Activated T-cell treated with anti-CD3 and anti-CD28 coated beads, Interleukin-2, amount 50 U/mL, for 24 hours (primary cell): Measurements from ENCODE around the gene MAN1A1.

Source experiments
- DNase-seq: peaks from one replicate; pipeline ENCODE4 v3.0.0-alpha.2; 2020
- H3K27ac Mint-ChIP-seq: 2 replicates; pipeline ENCODE4 v1.8.0; 2020; ENCODE audit warnings: mild to moderate bottlenecking, mixed read lengths
- H3K27me3 Mint-ChIP-seq: 2 replicates; pipeline ENCODE4 v1.8.0; 2020; ENCODE audit warnings: mixed read lengths
- H3K36me3 Mint-ChIP-seq: 2 replicates; pipeline ENCODE4 v1.8.0; 2020; ENCODE audit warnings: low read depth, mixed read lengths
- H3K4me1 Mint-ChIP-seq: 2 replicates; pipeline ENCODE4 v1.8.0; 2020; ENCODE audit warnings: low read depth, mixed read lengths
- H3K4me3 Mint-ChIP-seq: 2 replicates; pipeline ENCODE4 v1.8.0; 2020; ENCODE audit warnings: mild to moderate bottlenecking, moderate library complexity, mixed read lengths
- H3K9me3 Mint-ChIP-seq: 2 replicates; pipeline ENCODE4 v1.8.0; 2020; ENCODE audit warnings: mixed read lengths

MAN1A1 gene

GRCh38 chr6:119267126-119267905 is 82.2 kb downstream of the MAN1A1 start:
- Mint-ChIP-seq H3K4me3 (no peak overlapping the region), H3K4me1 (peaks cover 23% of the 10 kb centered on the region), H3K36me3 (peaks cover 50% of the 10 kb centered on the region), H3K27ac (peak overlapping the region; percentile 11), H3K9me3 (peaks cover 17% of the 10 kb centered on the region), H3K27me3 (no peaks in the 10 kb centered on the region)
- no peak for DNase-seq

DNA sequence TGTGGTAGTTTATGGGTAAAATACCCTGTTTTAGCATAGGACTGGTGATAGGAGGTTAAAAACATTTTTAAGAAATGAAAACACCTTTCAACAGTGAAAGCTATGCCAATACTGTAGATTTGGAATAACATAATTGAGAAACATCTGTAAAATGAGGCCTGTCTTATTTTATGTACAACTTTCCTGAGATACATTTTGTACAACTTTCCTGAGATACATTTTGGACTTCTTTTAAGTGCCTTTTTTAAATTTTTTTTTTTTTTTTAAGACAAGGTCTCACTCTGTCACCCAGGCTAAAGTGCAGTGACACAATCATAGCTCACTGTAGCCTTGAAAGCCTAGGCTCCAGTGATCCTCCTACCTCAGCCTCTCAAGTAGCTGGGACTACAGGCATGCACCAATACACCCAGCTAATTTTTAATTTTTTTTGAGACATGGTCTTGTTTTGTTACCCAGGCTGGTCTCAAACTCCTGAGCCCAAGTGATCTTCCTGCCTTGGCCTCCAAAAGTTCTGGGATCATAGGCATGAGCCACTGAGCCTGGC is 84.6 kb downstream of the MAN1A1 start:
- Mint-ChIP-seq H3K9me3 (peaks cover 4% of the 10 kb centered on the region), H3K27ac (no peak overlapping the region), H3K36me3 (peaks cover 37% of the 10 kb centered on the region), H3K4me1 (peaks cover 30% of the 10 kb centered on the region), H3K27me3 (no peaks in the 10 kb centered on the region), H3K4me3 (no peak overlapping the region)
- DNase-seq, result no peak

- Mint-ChIP-seq H3K9me3 (peaks cover 4% of the 10 kb centered on the region), H3K36me3 (peaks cover 18% of the 10 kb centered on the region), H3K4me3 (no peak overlapping the region), H3K27me3 (no peaks in the 10 kb centered on the region), H3K27ac (no peak overlapping the region), H3K4me1 (peaks cover 23% of the 10 kb centered on the region)
- DNase-seq, result no peak
Measured at GRCh38 chr6:119262612-119263011, 86.9 kb downstream of the MAN1A1 start.

DNA sequence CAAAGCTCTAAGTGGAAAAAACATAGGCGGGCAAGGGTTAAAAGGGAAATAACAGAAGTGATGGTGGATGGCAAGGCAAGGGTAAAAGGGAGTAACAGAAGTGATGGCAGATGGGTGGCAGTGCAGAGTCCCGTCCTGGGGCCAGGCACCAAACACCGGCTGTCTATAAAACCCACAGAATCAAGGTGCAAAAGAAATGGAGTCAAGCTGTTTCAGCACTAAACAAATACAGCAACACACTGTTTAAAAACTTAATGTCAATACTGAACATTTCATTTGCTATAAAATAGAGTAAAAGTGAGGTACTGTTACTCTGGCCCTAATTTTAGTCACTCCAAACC is 87.6 kb downstream of the MAN1A1 start:
- Mint-ChIP-seq H3K4me1 (peaks cover 25% of the 10 kb centered on the region), H3K4me3 (no peak overlapping the region), H3K9me3 (peaks cover 4% of the 10 kb centered on the region), H3K27me3 (no peaks in the 10 kb centered on the region), H3K36me3 (peaks cover 18% of the 10 kb centered on the region), H3K27ac (peak overlapping the region; percentile 79)
- DNase-seq, result no peak

GRCh38 chr6:119259027-119259426 is 90.5 kb downstream of the MAN1A1 start:
- Mint-ChIP-seq H3K36me3 (peaks cover 19% of the 10 kb centered on the region), H3K4me1 (peaks cover 42% of the 10 kb centered on the region), H3K9me3 (peaks cover 4% of the 10 kb centered on the region), H3K4me3 (no peak overlapping the region), H3K27ac (no peak overlapping the region), H3K27me3 (no peaks in the 10 kb centered on the region)
- no peak for DNase-seq

DNA sequence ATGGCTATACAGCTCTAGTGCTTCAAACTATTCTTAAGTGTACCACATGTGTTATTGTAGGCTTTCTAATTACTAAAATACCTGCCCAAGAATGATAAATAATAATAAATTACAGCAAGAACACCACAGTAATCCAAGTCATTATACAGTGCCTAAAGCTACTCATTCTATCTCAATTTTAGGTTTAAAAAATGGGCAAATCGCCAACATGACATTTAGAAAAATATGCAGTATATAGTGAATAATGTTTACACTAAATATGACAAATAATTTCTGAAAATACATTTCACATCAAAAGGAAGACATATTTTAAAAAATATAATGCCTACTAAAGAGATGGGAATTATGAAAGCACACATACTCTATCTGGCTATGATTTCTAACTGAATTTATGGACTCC is 91.8 kb downstream of the MAN1A1 start:
- no peak for DNase-seq
- Mint-ChIP-seq H3K9me3 (no peaks in the 10 kb centered on the region), H3K4me3 (no peak overlapping the region), H3K4me1 (peaks cover 42% of the 10 kb centered on the region), H3K36me3 (peaks cover 20% of the 10 kb centered on the region), H3K27me3 (no peaks in the 10 kb centered on the region), H3K27ac (no peak overlapping the region)

GRCh38 chr6:119256978-119257462 is 92.5 kb downstream of the MAN1A1 start:
- no peaks in the 10 kb centered on the region for H3K9me3 Mint-ChIP-seq
- DNase-seq, result no peak
- peaks cover 42% of the 10 kb centered on the region for H3K4me1 Mint-ChIP-seq
- H3K27me3 Mint-ChIP-seq, result no peaks in the 10 kb centered on the region
- H3K4me3 Mint-ChIP-seq, result no peak overlapping the region
- H3K36me3 Mint-ChIP-seq, result peaks cover 22% of the 10 kb centered on the region
- peak overlapping the region; percentile 10 for H3K27ac Mint-ChIP-seq

DNA sequence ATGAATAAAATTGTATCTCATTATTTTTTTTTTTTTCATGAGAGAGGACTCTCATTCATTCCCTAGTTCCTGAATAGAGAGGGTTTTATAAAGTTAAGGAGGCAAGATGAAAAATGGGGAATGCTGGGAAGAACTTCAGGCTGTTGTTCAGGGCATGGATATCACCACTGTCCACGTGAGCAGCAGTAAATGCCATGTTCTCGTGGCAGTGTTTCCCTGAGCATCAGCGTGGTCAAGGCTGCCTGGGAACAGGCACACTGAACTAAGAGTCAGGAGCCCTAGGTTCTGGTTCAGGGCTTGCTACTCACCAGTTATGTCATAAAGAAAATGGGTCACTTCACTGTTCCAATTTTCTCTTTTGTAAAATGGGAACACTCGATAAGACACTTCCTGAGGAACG is 93.2 kb downstream of the MAN1A1 start:
- no peak for DNase-seq
- Mint-ChIP-seq H3K27ac (no peak overlapping the region), H3K9me3 (no peaks in the 10 kb centered on the region), H3K27me3 (no peaks in the 10 kb centered on the region), H3K4me1 (peaks cover 35% of the 10 kb centered on the region), H3K4me3 (no peak overlapping the region), H3K36me3 (peaks cover 21% of the 10 kb centered on the region)

DNA sequence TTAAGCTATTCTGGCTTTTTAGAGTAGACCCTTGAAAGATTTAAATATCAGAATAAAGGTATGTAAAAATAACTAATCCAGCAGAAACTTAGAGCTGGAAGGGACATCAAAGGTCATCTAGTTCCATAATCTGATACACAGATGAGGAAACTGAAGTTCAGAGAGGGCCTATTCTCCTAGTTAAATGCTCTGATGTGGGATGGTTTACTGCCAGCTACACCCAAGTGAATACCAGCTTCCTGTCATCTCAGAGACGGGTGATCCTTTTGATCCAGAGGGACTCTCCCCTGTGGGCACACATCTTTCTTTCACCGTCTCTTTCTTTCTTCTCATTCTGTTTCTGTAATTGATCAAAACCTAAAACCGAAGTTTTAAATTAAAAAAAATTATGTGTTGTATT is 94.1 kb downstream of the MAN1A1 start:
- Mint-ChIP-seq H3K4me3 (no peak overlapping the region), H3K27me3 (no peaks in the 10 kb centered on the region), H3K9me3 (no peaks in the 10 kb centered on the region), H3K4me1 (peaks cover 34% of the 10 kb centered on the region), H3K36me3 (peaks cover 25% of the 10 kb centered on the region), H3K27ac (no peak overlapping the region)
- no peak for DNase-seq

DNA sequence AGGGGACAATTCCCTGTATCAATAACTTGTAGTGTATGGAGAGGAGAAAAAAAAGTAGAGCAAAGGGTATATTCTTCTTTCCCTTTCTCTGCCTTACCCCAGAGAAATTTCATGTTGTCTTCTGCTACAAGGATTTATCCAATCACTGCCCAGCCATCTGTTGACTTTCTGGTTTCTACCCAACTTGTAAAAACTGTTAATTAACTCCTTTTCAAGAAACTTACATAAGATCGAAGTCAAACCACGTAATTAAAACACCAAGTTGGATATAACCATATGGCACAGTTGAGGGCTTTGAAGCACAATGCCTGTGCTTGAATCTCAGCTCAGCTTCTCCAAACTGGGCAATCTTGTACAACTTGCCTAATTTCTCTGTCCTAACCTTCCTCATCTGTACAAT is 99.5 kb downstream of the MAN1A1 start:
- Mint-ChIP-seq H3K27ac (no peak overlapping the region), H3K36me3 (peaks cover 56% of the 10 kb centered on the region), H3K9me3 (no peaks in the 10 kb centered on the region), H3K27me3 (no peaks in the 10 kb centered on the region), H3K4me1 (peaks cover under 1% of the 10 kb centered on the region), H3K4me3 (no peak overlapping the region)
- DNase-seq, result no peak

- Mint-ChIP-seq H3K27ac (no peak overlapping the region), H3K4me3 (no peak overlapping the region), H3K4me1 (no peaks in the 10 kb centered on the region), H3K36me3 (peaks cover 59% of the 10 kb centered on the region), H3K9me3 (no peaks in the 10 kb centered on the region), H3K27me3 (no peaks in the 10 kb centered on the region)
- DNase-seq, result no peak
Measured at GRCh38 chr6:119249319-119249718, 100.2 kb downstream of the MAN1A1 start.

DNA sequence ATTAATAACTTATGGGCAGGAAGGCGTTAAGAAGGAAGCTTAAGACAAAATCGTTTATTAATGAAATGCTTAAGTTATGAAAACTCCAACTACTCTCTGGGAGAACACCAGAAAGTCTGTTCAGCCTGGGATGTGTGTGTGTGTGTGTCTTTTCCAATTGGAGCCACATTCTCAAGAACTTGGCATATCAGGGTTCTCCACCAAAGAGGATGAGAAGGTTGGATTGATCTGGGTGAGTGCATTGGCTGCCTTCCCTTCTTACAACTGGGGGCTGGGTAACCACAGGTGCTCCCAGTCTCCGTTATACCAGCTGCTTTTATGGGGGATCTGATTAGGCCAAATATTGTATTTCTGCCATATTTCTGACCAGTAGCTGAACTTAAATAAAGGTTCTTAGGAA is 102.1 kb downstream of the MAN1A1 start:
- H3K4me3 Mint-ChIP-seq, result no peak overlapping the region
- peaks cover 46% of the 10 kb centered on the region for H3K36me3 Mint-ChIP-seq
- no peak for DNase-seq
- H3K27me3 Mint-ChIP-seq, result no peaks in the 10 kb centered on the region
- no peaks in the 10 kb centered on the region for H3K4me1 Mint-ChIP-seq
- no peaks in the 10 kb centered on the region for H3K9me3 Mint-ChIP-seq
- H3K27ac Mint-ChIP-seq, result no peak overlapping the region

DNA sequence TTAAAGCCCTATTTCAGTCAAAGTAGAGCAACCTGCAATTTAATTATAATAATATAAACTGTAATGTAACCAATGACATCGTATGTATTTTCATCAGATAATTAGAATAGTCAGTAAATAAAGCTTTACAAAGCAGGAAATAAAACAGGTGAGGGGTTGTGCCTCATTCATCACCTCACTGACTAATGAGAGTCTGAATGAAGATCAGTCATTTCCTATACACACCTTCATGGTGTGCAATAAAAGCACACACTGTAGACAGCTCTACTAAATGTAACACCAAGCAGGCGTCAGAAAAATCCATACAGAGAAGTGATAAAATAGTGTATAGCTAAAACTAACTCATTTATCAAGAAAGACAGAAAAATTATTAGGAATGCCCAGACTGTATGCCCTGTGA is 105.9 kb downstream of the MAN1A1 start:
- H3K36me3 Mint-ChIP-seq, result peaks cover 27% of the 10 kb centered on the region
- no peak overlapping the region for H3K4me3 Mint-ChIP-seq
- no peaks in the 10 kb centered on the region for H3K9me3 Mint-ChIP-seq
- no peak for DNase-seq
- no peaks in the 10 kb centered on the region for H3K4me1 Mint-ChIP-seq
- no peak overlapping the region for H3K27ac Mint-ChIP-seq
- H3K27me3 Mint-ChIP-seq, result no peaks in the 10 kb centered on the region

DNA sequence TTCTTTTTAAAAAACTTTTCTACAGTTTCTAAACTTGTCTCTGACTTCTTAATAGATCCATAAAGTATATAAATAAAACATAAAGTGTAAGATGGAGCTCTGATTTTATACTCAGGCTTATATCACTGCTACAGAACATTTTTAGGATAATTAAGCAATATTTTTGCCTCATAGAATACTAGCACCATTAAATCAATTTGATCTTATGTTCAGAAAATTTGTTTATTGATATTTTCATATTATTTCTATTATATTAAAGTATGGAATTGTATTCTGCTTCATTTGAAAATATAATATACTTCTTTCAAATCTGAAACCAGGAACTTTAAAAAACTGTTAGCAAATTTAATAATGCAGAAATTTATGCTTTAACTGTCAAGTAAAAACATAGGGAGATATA is 106.5 kb downstream of the MAN1A1 start:
- Mint-ChIP-seq H3K36me3 (peaks cover 28% of the 10 kb centered on the region), H3K4me3 (no peak overlapping the region), H3K9me3 (no peaks in the 10 kb centered on the region), H3K27me3 (no peaks in the 10 kb centered on the region), H3K27ac (no peak overlapping the region), H3K4me1 (no peaks in the 10 kb centered on the region)
- no peak for DNase-seq

DNA sequence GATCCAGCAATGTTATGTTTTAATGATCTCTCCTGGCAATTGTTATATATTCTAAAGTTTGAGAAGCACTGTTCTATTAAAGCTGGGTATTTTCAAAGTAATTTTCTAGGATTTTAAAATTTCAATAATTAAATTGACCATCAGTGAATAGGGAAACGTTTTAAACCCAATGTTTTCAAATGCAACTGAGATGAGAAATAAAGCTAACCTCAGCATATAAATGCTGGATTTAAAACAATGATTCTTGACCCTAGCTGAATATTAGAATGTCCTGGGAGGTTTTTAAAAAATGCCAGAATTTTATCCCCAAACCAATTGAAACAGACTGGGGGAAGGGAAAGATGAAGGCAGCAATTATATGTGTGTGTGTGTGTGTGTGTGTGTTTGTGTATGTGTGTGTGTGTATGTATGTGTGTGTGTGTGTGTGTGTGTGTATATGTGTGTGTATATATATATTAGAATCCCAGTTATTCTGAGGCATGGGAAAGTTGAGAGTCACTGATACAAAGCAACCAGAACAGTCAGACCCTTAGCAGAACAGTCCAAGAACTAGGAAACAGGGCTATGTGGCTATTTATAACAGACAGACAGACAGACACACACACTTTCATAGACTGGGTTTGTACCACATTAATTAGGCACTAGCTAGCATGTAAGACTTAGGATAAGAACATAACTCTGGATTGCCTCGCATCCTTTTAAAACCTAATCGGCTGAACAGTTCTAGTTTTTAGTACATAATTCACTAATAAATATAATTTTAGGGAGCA is 107.8 kb downstream of the MAN1A1 start:
- H3K9me3 Mint-ChIP-seq, result no peaks in the 10 kb centered on the region
- peaks cover 24% of the 10 kb centered on the region for H3K36me3 Mint-ChIP-seq
- no peaks in the 10 kb centered on the region for H3K27me3 Mint-ChIP-seq

More for the DNA sequence above, 107.8 kb downstream of the MAN1A1 start:
- H3K4me1 Mint-ChIP-seq, result no peaks in the 10 kb centered on the region
- H3K4me3 Mint-ChIP-seq, result no peak overlapping the region
- no peak overlapping the region for H3K27ac Mint-ChIP-seq
- DNase-seq, result no peak
